Activated naive CD4-positive, alpha-beta T cell treated with anti-CD3 and anti-CD28 coated beads, Interleukin-2, amount 50 U/mL, for 72 hours (primary cell): ENCODE results near the gene TRIM63. TPM values are rescaled to one million over a fixed set of nuclear protein-coding genes. Genes with fewer than 3 reads are reported as not detected.

Source experiments
- ATAC-seq, 2 donors: fragments of 150-1000 bp; cut with Tn5 transposase; 2 replicates each; pipeline ENCODE4 v1.10.0; 2021; ENCODE audit warnings: mild to moderate bottlenecking in 2 of 2, moderate library complexity in 2 of 2
- DNase-seq, 2 donors: peaks; one replicate each; pipeline ENCODE4 v3.0.0; 2021 to 2022; ENCODE audit warnings: low spot score in 2 of 2
- H3K27ac Mint-ChIP-seq, 2 donors: one replicate each; pipeline ENCODE4 v1.8.0; 2022; ENCODE audit warnings: mild to moderate bottlenecking in 2 of 2, mixed read lengths in 2 of 2
- H3K36me3 Mint-ChIP-seq, 2 donors: one replicate each; pipeline ENCODE4 v1.8.0; 2022; ENCODE audit warnings: mixed read lengths in 2 of 2
- H3K9me3 Mint-ChIP-seq, 2 donors: one replicate each; pipeline ENCODE4 v1.8.0; 2022; ENCODE audit warnings: mixed read lengths in 2 of 2
- total RNA-seq, 2 donors: library from RNA; stranded (reverse); gene quantifications; one replicate each; pipeline ENCODE4 v1.2.3, GENCODE V29; 2022

The TRIM63 gene
- total RNA-seq, 2 donors from 2014 or later: 0.31 TPM; not detected in 1

- peak in 1 of 2 donors; percentile 28 for ATAC-seq
- no peak for DNase-seq
- Mint-ChIP-seq H3K9me3 (no peaks in the 10 kb centered on the region), H3K27ac (no peak overlapping the region), H3K36me3 (no peaks in the 10 kb centered on the region)
These were observed 21.0 kb downstream of the TRIM63 start for GRCh38 chr1:26046246-26047095.

DNA sequence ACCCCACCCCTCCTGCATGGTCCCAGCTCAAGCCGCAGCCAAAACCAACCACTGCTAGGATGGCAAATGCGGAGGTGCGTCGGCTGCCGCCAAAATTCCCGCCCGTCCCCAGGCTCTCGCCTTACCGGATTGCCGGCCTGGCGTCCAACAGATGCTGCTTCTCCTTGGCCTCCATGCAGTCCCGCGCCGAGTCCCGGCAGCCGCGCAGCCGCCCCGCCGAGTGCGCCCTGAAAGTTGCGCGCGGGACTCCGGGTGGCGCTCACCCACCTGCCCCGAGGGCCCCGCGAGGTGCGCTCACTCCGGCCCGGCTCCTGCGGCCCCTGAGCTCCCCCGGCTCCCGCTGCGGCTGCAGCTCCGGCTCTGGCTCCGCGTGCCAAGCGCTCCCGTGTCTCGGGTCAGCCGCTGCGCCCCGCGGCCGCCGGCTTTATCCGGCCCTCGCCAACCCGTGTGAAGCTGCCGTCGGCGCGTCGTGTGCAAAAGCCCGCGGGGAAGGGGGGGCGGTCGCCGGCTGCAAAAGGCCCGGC is 21.6 kb downstream of the TRIM63 start, which contains the start of gene SLC30A2:
Gene SLC30A2 (minus strand): TSS at position 397 of the 524 bp plus-strand sequence. CDS start 222 bp downstream, at position 175.
- DNase-seq (no peak), ATAC-seq (peak in 1 of 2 donors; percentile 47)
- no peak within 1 kb of the TSS for H3K27ac Mint-ChIP-seq
- H3K36me3 Mint-ChIP-seq: no peaks in the 10 kb centered on the region
- H3K9me3 Mint-ChIP-seq: no peaks in the 10 kb centered on the region

- Mint-ChIP-seq H3K36me3 (no peaks in the 10 kb centered on the region), H3K27ac (no peak overlapping the region), H3K9me3 (no peaks in the 10 kb centered on the region)
- DNase-seq (no peak), ATAC-seq (peak in 1 of 2 donors; percentile 11)
These were observed 22.3 kb downstream of the TRIM63 start for GRCh38 chr1:26044971-26045721.

GRCh38 chr1:26044414-26044813 is 23.0 kb downstream of the TRIM63 start:
- DNase-seq (no peak), ATAC-seq (no peak)
- no peak overlapping the region for H3K27ac Mint-ChIP-seq
- H3K9me3 Mint-ChIP-seq: no peaks in the 10 kb centered on the region
- no peaks in the 10 kb centered on the region for H3K36me3 Mint-ChIP-seq

- Mint-ChIP-seq H3K27ac (no peak overlapping the region), H3K36me3 (no peaks in the 10 kb centered on the region), H3K9me3 (no peaks in the 10 kb centered on the region)
- DNase-seq (no peak), ATAC-seq (no peak)
These were observed 23.7 kb downstream of the TRIM63 start for GRCh38 chr1:26043765-26044164.

DNA sequence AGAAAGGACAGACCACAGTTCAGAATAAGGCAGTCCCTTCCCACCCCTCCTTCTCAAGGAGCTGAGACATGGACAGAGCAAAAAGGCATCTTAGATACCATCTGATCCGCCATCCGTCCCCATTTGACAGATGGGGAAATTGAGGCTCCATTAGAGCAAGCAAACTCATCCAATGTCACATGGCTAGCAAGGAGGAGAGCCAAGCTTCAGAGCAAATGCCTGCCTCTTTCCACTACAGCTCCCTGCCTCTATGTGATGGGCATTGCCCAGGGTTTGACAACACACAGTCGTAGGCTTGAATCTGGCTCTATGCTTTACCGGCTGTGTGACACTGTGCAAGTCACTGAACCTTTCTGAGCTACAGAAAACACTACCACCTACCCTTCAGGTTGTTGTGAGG is 25.5 kb downstream of the TRIM63 start:
- Mint-ChIP-seq H3K27ac (no peak overlapping the region), H3K36me3 (no peaks in the 10 kb centered on the region), H3K9me3 (no peaks in the 10 kb centered on the region)
- ATAC-seq (no peak), DNase-seq (no peak)

DNA sequence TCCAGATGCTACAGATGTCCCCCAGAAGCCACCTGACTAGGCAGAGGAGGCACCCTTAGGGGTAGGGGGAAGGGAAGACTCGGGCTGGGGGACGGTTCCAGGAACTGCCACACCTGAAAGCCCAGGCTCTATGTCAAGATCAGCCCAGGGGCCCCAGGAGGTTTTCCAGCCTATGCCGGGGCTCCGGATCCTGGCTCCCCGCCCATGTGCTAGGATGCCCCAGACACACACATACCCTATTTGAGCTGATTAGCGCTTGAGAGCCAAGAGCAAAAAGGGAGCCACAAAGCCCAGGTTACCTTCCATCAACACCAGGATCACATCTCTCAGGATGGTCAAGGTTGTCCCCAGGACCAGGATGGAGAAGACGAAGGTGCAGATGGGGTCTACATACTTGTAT is 26.0 kb downstream of the TRIM63 start:
- Mint-ChIP-seq H3K27ac (no peak overlapping the region), H3K9me3 (no peaks in the 10 kb centered on the region), H3K36me3 (no peaks in the 10 kb centered on the region)
- no peak for ATAC-seq
- no peak for DNase-seq

GRCh38 chr1:26038904-26039303 is 28.5 kb downstream of the TRIM63 start:
- Mint-ChIP-seq H3K36me3 (no peaks in the 10 kb centered on the region), H3K27ac (no peak overlapping the region), H3K9me3 (no peaks in the 10 kb centered on the region)
- ATAC-seq (no peak), DNase-seq (no peak)

DNA sequence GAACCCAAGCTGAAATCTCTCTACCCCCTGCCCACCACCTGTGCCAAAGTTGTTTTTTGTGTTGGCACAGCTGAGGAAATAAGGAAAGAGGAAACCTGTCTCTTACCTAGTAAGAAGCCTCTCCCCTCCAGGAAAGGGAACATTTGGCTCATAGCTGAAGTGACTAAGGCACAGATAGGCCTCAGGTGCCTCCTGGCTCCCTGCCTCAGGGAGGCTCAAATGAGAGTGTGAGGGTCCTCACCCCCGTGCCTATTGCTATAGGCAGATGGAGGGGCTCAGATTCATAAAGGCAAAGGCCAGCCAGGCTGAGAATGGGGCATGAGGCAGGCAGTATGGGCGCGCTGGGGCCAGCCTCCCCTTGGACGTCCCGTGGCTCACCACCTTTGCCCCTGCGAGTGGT is 29.0 kb downstream of the TRIM63 start:
- Mint-ChIP-seq H3K27ac (no peak overlapping the region), H3K9me3 (no peaks in the 10 kb centered on the region), H3K36me3 (no peaks in the 10 kb centered on the region)
- no peak for DNase-seq
- ATAC-seq: no peak

DNA sequence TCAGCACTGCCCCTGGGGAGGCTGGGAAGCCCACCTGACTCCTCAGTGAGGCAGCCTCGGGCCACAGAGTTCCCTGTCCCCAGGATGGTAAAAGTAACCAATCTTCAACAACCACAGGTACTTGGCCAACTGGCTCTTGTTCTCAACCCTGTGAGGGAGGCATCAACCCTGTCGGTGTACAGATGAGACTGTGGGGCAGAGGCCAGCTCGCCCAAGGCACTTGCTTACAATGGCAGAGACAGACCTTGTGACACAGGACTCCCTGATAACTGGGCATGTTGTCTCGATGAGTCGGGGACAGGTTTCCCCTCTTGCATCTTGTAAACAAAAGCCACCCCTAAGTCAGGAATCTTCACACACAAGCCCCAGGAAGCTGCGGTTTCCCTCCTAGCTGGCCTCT is 29.5 kb downstream of the TRIM63 start:
- no peak for DNase-seq
- Mint-ChIP-seq H3K27ac (no peak overlapping the region), H3K36me3 (no peaks in the 10 kb centered on the region), H3K9me3 (no peaks in the 10 kb centered on the region)
- no peak for ATAC-seq

DNA sequence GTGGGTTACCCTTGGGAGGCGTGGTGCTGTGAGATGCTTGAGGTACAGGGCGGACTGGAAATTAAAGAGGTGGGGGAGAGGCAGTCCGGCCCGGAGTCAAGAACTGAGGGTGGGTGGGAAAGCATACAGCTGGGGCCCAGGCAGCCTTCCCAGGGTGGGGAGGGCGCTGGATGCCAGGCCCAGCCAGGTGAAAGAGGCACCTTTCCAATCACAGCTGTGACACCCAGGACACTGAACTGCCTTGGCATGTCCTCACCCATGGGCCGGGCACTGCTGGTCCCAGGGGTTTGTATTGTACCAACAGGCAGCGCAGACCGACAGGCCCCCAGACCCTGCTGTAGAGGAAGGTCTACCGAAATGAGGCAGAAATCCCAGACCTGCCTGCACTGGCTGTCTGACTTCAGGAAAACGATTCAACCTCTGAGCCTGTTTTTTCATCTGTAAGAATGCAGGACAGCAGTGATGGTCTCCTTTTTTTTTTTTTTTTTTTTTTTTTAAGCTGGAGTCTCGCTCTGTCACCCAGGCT is 30.6 kb downstream of the TRIM63 start:
- ATAC-seq (no peak), DNase-seq (no peak)
- Mint-ChIP-seq H3K36me3 (no peaks in the 10 kb centered on the region), H3K9me3 (no peaks in the 10 kb centered on the region), H3K27ac (no peak overlapping the region)

GRCh38 chr1:26035959-26036755 is 31.3 kb downstream of the TRIM63 start:
- Mint-ChIP-seq H3K9me3 (no peaks in the 10 kb centered on the region), H3K36me3 (no peaks in the 10 kb centered on the region), H3K27ac (peak overlapping the region; percentile 87 to 91)
- ATAC-seq (peak; percentile 75 to 80), DNase-seq (peak; percentile 83 to 90)

DNA sequence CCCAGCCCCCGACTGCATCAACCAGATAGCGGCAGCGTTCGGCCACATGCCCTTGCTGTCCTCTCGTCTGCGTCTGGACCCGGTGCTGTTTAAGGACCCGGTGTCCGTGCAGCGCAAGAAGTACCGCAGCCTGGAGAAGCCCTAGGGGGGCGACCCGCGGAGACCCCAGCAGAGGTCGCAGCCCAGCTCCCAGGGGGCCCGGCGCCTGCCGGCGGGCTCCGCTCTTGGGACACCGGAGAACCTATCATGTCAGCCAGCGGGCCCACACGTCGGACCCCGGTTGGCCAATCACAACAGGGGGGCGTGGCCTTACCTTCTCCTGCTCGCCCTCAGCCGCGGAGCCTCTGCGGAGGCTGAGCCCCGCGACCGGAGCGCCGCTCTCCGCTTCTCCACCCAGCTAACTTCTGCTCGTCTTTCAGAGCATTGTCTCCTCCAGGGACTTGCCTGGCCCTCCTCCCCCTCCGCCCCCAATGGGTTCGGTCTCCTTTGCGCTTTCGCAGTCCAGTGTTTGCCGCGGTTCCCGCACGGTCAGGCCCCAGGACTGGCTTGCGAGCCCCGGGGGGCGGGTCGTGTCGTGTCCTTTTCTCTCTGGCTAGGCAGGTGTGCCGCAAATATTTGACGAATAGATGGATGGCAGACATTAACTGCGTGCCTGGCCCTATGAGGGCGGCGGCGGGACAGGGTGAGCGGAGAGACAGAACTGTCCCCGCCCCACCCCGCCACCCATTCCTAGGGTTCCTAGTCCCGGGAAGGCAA is 32.0 kb downstream of the TRIM63 start:
- H3K36me3 Mint-ChIP-seq: no peaks in the 10 kb centered on the region
- no peaks in the 10 kb centered on the region for H3K9me3 Mint-ChIP-seq

GRCh38 chr1:26034504-26035202 is 32.8 kb downstream of the TRIM63 start:
- Mint-ChIP-seq H3K36me3 (no peaks in the 10 kb centered on the region), H3K27ac (no peak overlapping the region), H3K9me3 (no peaks in the 10 kb centered on the region)
- DNase-seq: no peak
- no peak for ATAC-seq

More for the DNA sequence above, 32.0 kb downstream of the TRIM63 start:
- peak overlapping the region; percentile 87 to 91 for H3K27ac Mint-ChIP-seq
- DNase-seq (peak; percentile 89 to 90), ATAC-seq (peak; percentile 96 to 97)

DNA sequence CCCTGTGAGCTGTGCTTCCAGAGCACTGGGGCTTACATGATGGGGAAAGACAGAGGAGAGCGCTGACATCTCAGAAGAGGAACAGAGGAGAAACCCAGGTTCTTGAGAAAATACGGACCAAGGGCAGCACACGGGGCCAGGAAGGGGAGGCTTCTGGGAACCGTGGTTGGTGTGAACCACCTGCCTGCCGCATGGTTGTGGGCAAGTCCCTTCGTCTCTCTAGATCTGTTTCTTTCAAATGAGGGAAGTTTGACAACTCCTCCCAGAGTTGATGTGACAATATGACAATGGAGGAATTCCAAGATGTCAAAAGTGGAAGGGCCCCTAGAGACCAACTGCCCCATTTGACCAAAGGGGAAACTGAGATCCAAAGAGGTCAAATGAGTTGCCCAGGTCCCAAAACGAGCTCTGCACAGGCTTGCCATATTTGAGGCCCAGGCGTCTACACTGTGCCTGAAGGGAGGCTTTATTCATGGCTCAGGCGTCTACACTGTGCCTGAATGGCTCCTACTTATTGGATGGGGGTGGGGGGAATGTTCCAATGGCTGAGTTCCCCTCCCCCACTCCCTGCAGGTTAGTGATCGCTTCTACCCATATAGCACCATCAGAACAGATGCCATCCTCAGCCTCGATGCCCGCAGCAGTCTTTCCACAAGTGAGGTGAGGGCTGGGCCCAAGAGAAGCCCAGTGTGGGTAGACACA is 34.6 kb downstream of the TRIM63 start:
- Mint-ChIP-seq H3K27ac (no peak overlapping the region), H3K9me3 (no peaks in the 10 kb centered on the region), H3K36me3 (no peaks in the 10 kb centered on the region)
- ATAC-seq: no peak
- no peak for DNase-seq
